GM12864 (cell line): ENCODE data around the gene KLK10.

Source experiments
- DNase-seq: peaks from one replicate; pipeline ENCODE4 v3.0.0-alpha.2; 2011; ENCODE audit warnings: low read depth
- H3K4me3 ChIP-seq: 2 replicates; pipeline ENCODE4 v1.5.1; 2011; ENCODE audit warnings: mild to moderate bottlenecking, low read depth, low read length, control low read depth
- CTCF ChIP-seq: IDR thresholded peaks from 2 replicates; pipeline ENCODE4 v1.5.1; 2011; ENCODE audit warnings: low read depth, mild to moderate bottlenecking, moderate library complexity, low read length, control low read depth, inconsistent platforms; ENCODE audit errors: missing control alignments

KLK10 gene

GRCh38 chr19:51027126-51027806 lies 7.8 kb upstream of the KLK10 start:
- TF ChIP-seq CTCF = no peak
- H3K4me3 ChIP-seq = no peak overlapping the region
- no peak for DNase-seq

GRCh38 chr19:51026554-51026831 lies 7.0 kb upstream of the KLK10 start, which contains the start of gene KLK11:
Gene KLK11 (minus strand): TSS chr19:51026616. CDS start chr19:51025631, 985 bp downstream.
- no peak for TF ChIP-seq CTCF
- H3K4me3 ChIP-seq = no peak within 1 kb of the TSS
- DNase-seq = no peak

GRCh38 chr19:51025809-51026553 lies 6.5 kb upstream of the KLK10 start:
- TF ChIP-seq CTCF = no peak
- H3K4me3 ChIP-seq = no peak overlapping the region
- no peak for DNase-seq

- no peak for TF ChIP-seq CTCF
- no peak overlapping the region for H3K4me3 ChIP-seq
- DNase-seq = no peak
These were observed 5.9 kb upstream of the KLK10 start for GRCh38 chr19:51025401-51025800.

- DNase-seq = no peak
- no peak overlapping the region for H3K4me3 ChIP-seq
- TF ChIP-seq CTCF = no peak
These were observed 5.4 kb upstream of the KLK10 start for GRCh38 chr19:51024924-51025323.

GRCh38 chr19:51023946-51024345 lies 4.4 kb upstream of the KLK10 start:
- TF ChIP-seq CTCF = no peak
- DNase-seq = no peak
- H3K4me3 ChIP-seq = no peak overlapping the region

GRCh38 chr19:51022526-51022925 lies 3.0 kb upstream of the KLK10 start:
- H3K4me3 ChIP-seq = no peak overlapping the region
- TF ChIP-seq CTCF = no peak
- DNase-seq = no peak
